Measurements from ENCODE around the gene RAD51B.

GRCh38 chr14:67798731-67799130 lies 20.8 kb upstream of the RAD51B start:
- TF ChIP-seq CTCF (conservative IDR thresholded peaks at IDR 0.05 in 1 of 2, IDR thresholded peaks at IDR 0.05 in 1 of 2; ENCODE audit: low read depth in 1 of 2, low read length in 2 of 2) = no peak
- TF ChIP-seq EZH2 (IDR thresholded peaks at IDR 0.05; ENCODE audit: low read length, missing control alignments) = no peak
